GM18499 (cell line): ENCODE measurements around the gene NOBOX.
A peak's percentile ranks its signal among the peaks of the same experiment; 100 is the strongest.
"Not testable (repeated sequence)": the region's sequence is repeated elsewhere in the genome, so short reads cannot be mapped to it uniquely, and the experiment has no call there.

ENCODE experiments used
- ATAC-seq: cut with Tn5 transposase; IDR thresholded peaks from one replicate; pipeline ENCODE4 v1.9.1; 2021; ENCODE audit warnings: moderate number of reproducible peaks; ENCODE audit not compliant: insufficient read depth, unreplicated experiment

Gene NOBOX

GRCh38 chr7:144403649-144404061 lies at the start of gene NOBOX:
TSS of gene NOBOX (minus strand) at chr7:144403693.
- ATAC-seq, result no peak

DNA sequence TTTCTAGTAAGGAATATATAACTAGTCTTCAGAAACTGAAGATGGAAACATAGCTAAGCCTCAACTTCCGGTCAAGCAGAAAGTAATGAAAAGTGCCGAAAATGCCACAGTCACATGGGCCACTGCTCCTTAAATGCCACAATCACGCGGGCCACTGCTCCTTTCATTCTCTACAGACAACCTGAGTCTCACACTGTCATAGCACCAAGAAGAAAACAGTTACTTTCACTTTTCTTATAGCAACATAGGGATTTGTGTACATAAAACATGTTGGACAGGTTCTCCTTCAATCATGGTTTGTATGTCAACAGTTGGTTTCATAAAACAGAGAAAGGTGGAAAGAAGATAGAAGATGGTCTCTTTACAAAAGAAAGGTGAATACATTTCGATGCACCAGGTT lies 48.6 kb upstream of the NOBOX start:
- peak; percentile 62 for ATAC-seq

GRCh38 chr7:144445590-144445989 lies 42.1 kb upstream of the NOBOX start:
- ATAC-seq, result no peak

- ATAC-seq, result no peak
These were observed 36.3 kb upstream of the NOBOX start for GRCh38 chr7:144439717-144440205.

- ATAC-seq, result no peak
These were observed 35.3 kb upstream of the NOBOX start for GRCh38 chr7:144438759-144439158.

DNA sequence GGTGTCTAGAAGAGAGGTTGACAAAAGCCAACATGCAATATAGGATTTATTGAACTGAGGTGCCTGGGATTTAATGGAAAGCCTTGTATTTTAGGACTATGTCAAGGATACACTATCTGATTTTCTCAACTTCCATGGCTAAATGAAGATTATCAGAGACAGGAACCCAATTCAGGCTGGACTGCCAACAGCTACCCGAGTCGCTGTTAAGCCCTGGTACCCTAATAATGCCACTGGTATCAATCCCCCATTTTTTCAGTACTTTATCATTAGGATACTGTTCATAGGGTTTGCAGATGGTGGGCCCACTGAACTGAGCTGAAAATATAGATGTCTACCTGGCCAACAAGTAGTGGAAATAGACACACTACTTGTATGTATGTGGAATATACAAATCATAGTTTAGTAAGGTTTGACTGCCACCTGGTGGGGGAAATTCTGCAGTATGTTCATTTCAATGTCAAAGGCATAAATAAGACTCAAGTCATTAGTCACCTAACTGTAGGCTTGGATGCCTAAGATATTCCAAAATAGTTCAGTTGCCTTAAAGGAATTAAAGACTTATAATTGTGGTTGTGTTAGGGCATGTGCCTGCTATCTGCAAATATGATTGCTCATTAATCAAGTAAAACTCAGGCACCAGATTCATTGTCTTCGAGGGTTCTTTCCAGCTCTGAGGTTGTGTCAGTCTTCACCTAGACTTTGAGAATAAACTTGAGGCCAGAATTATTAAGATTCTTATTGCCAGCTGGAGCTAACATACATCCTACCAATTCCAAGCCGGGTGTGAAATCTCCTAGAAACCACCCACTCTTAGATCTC lies 34.1 kb upstream of the NOBOX start:
- ATAC-seq, result peak; percentile 64

DNA sequence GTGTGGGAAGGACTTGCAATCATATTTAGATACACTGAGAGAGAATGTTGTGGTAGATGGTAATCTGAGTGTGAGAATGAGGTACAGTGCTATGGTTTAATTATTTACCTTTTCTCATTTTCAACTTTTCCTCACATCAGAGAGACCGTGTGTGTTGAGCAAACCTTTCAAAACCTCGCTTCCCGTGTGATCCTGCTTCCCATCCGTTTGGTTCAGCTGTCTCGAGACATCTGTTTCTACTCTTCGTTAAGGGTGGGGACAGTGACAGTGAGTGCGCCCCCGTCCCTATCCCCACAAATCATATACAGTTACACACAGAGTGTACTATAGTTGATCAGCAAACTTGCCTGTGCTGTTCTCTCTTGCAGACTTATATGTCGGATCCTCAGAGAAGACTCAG lies 33.0 kb upstream of the NOBOX start:
- no peak for ATAC-seq

DNA sequence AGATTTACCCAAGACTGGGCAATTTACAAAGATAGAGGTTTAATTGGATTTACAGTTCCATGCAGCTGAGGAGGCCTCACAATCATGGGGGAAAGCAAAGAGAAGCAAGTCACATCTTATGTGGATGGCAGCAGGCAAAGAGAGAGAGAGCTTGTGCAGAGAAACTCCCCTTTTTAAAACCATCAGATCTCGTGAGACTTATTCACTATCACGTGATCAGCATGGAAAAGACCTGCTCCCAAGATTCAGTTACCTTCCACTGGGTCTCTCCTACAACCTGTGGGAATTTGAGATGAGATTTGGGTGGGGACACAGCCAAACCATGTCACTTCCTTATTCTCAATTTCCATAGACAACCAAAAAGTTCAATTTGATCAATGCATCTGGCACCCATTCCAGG lies 24.9 kb upstream of the NOBOX start:
- ATAC-seq, result no peak

DNA sequence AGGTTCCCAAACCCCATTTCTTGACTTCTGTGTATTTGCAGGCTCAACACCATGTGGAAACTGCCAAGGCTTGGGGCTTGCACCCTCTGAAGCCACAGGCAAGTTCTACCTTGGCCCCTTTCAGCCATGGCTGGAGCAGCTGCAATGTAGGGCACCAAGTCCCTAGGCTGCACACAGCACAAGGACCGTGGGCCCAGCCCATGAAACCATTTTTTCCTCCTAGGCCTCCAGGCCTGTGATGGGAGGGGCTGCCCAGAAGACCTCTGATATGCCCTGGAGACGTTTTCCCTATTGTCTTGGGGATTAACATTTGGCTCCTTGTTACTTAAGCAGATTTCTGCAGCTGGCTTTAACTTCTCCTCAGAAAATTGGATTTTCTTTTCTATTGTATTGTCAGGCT lies 24.0 kb upstream of the NOBOX start:
- not testable (repeated sequence) for ATAC-seq

- not testable (repeated sequence) for ATAC-seq
These were observed 15.4 kb upstream of the NOBOX start for GRCh38 chr7:144418931-144419330.

GRCh38 chr7:144416341-144416740 lies 12.8 kb upstream of the NOBOX start:
- no peak for ATAC-seq

DNA sequence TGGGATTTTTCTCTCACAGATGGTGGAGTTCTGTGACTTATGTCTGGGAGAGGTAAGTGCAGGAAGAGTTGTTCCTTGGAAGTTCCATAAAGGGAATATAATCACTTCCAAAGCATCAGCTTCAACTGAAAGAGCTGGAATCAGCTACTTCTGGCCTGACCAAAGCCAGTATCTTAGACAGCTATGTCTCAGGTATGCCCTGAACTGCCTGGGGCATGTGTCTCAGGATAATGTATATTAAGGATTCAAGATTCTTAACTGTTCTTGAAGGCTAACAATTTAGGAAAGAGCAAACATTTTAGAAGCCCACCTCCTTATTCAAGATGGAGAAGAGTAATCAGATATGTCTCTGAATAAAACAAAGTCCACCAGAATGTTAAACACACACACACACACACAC lies 12.4 kb upstream of the NOBOX start:
- ATAC-seq, result no peak

DNA sequence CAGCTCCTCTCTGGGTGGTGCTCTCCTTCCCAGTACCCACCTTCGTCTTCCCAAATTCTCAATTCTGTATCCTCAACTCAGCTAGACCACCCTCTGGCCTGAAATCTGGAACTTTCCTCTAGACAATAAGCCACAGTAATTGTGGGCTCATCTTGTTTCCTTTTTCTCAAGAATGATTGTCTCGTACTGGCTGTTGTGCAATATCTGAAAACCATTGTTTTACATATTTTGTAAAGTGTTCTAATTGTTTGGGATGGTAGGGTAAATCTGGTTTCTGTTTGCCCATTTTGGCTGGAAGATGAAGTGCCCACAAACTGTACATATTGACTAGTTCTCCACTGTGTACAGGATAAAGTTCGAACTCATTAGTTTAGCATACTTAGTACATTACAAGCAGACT lies 11.3 kb upstream of the NOBOX start:
- ATAC-seq, result no peak

DNA sequence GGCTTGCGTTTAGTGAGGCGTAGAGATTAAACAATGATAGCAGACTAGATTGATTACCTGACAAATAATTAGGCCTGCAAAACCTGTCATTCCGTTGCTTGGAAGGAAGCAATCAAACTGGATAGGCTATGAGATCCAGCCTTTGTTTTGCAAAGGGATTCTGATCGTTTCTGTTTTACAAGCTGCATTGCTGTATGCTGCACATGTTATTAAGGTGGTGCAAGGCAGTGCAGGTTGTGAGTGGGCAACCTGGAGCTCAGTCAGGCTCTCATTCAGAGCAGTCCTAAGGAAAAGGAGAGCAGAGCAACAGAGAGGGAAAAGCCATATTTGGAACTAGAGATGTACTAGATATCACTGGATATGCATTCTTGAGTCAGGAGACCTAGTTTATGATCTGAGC lies 6.9 kb upstream of the NOBOX start:
- ATAC-seq, result no peak

DNA sequence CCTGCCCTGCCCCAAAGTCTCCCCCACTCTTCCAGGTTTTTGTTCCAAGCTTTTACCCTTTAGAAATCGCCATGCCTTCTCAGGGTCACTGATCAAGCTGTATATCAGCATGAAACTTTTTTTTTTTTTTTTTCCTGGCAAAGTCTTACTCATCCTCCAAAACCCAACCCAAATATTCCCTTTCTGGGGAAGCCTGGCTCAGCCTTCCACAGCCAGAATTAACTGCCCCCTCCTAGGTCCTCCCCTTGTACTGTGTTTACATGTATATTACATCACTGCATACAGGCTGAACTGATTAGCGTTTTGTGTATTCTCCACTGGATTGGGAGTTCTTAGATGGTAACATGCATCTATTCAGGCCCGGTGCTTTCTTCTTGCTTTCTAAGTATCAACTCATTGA lies 4.6 kb upstream of the NOBOX start:
- ATAC-seq, result no peak

DNA sequence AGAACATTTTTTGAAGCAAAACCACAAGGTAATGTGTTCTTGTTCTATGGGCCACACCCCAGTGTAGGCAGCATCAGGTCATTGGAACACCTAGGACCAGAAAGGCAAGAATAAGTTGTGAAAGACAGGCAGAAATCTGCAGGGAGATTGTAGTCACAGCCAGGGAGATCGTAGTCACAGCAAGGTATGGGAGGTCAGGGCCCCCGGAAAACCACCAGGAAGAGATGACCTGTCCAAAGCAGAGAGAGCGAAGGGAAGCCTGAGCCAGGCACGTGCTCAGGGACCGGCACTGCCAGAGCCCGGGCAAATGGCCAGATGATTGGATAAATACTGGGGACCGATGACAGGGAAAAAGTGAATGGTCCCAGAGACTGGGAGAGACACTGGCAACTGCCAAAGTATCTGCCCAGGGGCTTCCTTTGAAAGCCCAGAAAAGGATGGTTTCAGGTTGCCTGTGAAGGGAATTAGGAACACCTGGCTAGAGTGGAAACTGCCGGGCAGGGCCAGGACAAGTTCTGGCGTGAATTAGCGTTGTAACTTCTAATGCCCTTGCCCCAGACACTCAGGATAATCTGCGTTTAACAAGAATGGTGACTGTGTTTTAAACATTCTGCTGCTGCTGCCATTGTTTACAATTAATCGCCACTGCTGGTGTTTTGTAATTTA lies 3.9 kb upstream of the NOBOX start:
- ATAC-seq, result no peak

- ATAC-seq, result no peak
These were observed 1.5 kb upstream of the NOBOX start for GRCh38 chr7:144404946-144405345.

- ATAC-seq, result no peak
These were observed 391 bp downstream of the NOBOX start for GRCh38 chr7:144403102-144403501.

DNA sequence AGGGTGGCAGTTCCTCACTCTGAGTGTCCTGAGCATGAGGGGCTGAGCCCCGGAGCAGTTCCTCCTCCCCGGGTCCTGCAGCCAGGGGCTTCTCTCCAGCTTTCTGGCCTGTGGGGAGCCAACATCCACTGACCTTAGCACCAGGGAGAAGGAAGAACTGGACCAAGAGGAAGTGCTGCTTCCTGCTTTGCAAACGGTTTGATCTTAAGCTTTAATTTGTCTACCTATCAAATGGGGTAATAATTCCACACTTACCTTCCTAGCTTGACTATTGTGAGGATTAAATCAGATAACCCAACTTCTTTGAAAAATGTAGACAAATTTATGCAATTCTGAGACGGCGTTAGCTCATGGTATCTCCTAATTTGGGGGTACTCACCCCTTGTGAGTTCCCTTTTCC lies 2.0 kb downstream of the NOBOX start:
- no peak for ATAC-seq

GRCh38 chr7:144399946-144400345 lies 3.5 kb downstream of the NOBOX start:
- ATAC-seq, result no peak

DNA sequence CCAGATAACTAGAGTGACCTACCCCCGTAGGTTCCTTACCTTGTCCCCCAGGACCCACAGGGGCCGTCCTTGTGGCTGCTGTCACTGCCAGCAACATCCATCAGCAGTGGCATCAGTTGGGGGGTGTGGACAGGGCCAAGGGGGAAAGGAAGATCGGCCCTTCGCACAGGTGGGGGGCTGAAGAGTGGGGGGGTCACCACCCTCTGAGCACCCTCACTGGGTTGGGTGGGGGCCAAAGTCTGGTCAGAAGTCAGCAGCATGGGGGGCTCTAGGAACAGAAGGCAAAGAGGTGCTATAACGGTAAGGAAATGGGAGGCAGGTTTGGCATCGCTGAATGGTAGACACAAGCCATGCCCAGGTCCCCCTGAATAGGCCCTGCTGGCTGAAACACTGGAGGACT lies 4.6 kb downstream of the NOBOX start:
- ATAC-seq, result no peak

DNA sequence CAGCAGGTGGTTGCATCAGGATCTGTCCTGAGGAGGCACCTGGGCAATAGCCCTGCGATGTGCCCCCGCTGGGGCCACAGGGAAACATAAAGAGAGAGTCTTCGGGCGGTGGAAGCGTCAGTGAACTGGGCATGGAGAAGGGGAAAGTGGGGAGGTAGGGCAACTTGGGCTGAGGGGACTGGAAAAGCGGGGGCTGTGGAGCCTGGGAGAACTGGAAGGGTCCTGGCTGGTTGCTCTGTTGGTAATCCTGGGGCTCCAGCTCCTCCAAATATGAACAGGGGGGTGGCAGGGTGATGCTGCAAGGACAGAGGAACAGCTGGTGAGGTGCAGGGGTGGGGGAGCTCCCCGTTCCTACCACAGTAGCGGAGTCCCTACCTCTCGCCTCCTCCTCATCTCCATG lies 5.2 kb downstream of the NOBOX start:
- no peak for ATAC-seq
